GM12865 (cell line): ENCODE measurements around the gene CTCF.
"Not testable (repeated sequence)": the region's sequence is repeated elsewhere in the genome, so short reads cannot be mapped to it uniquely, and the experiment has no call there.

Experiments
- DNase-seq: peaks from one replicate; pipeline ENCODE4 v3.0.0; 2010; ENCODE audit warnings: low read depth
- H3K4me3 ChIP-seq: 2 replicates; pipeline ENCODE4 v1.5.1; 2011; ENCODE audit warnings: mild to moderate bottlenecking, low read depth, low read length, control low read depth
- CTCF ChIP-seq: IDR thresholded peaks from 2 replicates; pipeline ENCODE4 v1.5.1; 2011; ENCODE audit warnings: low read length, control low read depth, low read depth, inconsistent platforms; ENCODE audit not compliant: insufficient read depth; ENCODE audit errors: missing control alignments

Gene CTCF

GRCh38 chr16:67528870-67529581 is 33.3 kb upstream of the CTCF start:
- peak overlapping the region; percentile 51 for H3K4me3 ChIP-seq
- DNase-seq, result no peak
- TF ChIP-seq CTCF, result no peak

GRCh38 chr16:67529582-67530012 is 32.7 kb upstream of the CTCF start:
- DNase-seq, result no peak
- TF ChIP-seq CTCF, result no peak

GRCh38 chr16:67530013-67530939 is 32.0 kb upstream of the CTCF start:
- DNase-seq, result no peak
- TF ChIP-seq CTCF, result no peak
- peak overlapping the region; percentile 51 for H3K4me3 ChIP-seq

More at GRCh38 chr16:67529582-67530012, 32.7 kb upstream of the CTCF start:
- peak overlapping the region; percentile 51 for H3K4me3 ChIP-seq

DNA sequence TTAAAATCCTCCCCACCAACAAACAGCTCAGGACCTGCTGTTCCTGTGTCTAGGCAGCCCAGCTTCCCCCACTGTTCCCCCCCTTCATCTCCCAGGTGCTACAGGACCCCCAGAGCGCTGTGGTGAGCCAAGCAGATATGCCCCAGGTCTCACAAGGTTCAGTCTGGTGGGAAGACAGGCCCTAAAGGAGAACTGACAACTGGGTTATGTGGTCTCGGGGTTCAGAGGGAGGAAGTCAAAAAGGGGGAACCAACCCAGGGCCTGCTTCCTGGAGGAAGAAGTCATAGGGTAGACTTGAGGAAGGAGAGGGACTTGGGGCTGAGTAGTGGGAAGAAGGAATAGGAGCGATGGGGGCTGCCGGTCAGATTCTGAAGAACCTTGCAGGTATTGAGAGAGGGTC is 31.1 kb upstream of the CTCF start:
- TF ChIP-seq CTCF, result no peak
- DNase-seq, result no peak
- H3K4me3 ChIP-seq, result no peak overlapping the region

DNA sequence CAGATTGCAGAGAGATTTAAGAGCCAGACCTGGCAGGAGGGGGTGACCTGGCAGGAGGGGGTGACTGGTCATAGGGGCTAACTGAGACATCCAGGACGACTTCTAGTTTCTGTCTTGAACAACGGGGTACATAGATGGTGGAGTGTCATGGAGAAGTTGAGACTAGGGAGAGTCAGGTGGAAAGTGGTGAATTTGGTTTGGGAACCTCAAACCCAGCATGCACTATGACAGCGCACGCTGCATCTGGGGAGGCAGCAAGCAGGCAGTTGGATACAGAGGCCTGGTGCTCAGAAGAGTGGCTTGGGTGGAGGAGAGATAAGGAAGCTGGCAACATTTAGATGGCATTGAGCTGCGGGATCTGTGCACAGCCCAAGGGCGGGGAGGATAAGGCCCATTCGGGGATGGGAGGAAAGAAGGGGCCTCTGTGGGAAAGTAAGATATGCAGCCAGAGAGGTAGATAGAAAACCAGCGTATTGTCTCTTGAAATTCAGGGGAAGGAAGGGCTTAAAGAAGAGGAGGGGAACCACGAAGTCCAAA is 29.2 kb upstream of the CTCF start:
- DNase-seq, result no peak
- no peak overlapping the region for H3K4me3 ChIP-seq
- TF ChIP-seq CTCF, result no peak

- not testable (repeated sequence) for H3K4me3 ChIP-seq, DNase-seq
Observed at GRCh38 chr16:67533987-67534386, 28.3 kb upstream of the CTCF start.

- no peak overlapping the region for H3K4me3 ChIP-seq
- TF ChIP-seq CTCF, result no peak
- no peak for DNase-seq
Observed at GRCh38 chr16:67534431-67534830, 27.9 kb upstream of the CTCF start.
